Mucosa of descending colon (tissue), 3 donors: ENCODE results near the gene OLFML1. TPM values are rescaled to one million over a fixed set of nuclear protein-coding genes. Genes with fewer than 3 reads are reported as not detected.

Source experiments
- ATAC-seq: fragments of 200-7000 bp; cut with Tn5 transposase; one replicate; pipeline ENCODE4 v1.9.1; 2020; ENCODE audit warnings: mild to moderate bottlenecking, moderate library complexity
- DNase-seq, 3 donors: peaks; one replicate each; pipeline ENCODE4 v3.0.0-alpha.2; 2020
- H3K36me3 ChIP-seq: fragments of 200-600 bp; one replicate; pipeline ENCODE4 v1.8.0; 2021; ENCODE audit warnings: low read depth, mild to moderate bottlenecking
- H3K4me1 ChIP-seq: fragments of 200-600 bp; one replicate; pipeline ENCODE4 v1.8.0; 2021; ENCODE audit warnings: low read depth, mild to moderate bottlenecking
- H3K4me3 ChIP-seq: fragments of 200-600 bp; one replicate; pipeline ENCODE4 v1.8.0; 2021; ENCODE audit warnings: mild to moderate bottlenecking
- H3K9me3 ChIP-seq: fragments of 200-600 bp; one replicate; pipeline ENCODE4 v1.8.0; 2021; ENCODE audit warnings: mild to moderate bottlenecking
- intact Hi-C, 2 donors: fragments of 100-400 bp; cut with DNase I in 1 of 2; cut with micrococcal nuclease in 1 of 2; formaldehyde crosslinking; loops; one replicate each; pipeline versions ENCODE4 v1.11.0 to v1.11.1; 2022; cut with DNase I, micrococcal nuclease
- total RNA-seq, 3 donors: library from RNA; stranded (reverse); fragmentation: NEBNext Ultra II Directional in 2 of 3; extraction: Animal tissue kit (Norgen Biotek cat#: 25700) in 2 of 3; gene quantifications; one replicate each; pipeline versions ENCODE4 v1.2.1 to v1.2.4, GENCODE V29; 2021 to 2023
- TF ChIP-seq, protein P1 (sequence below): fragments of 200-600 bp; IDR thresholded peaks from one replicate; pipeline ENCODE4 v1.8.0; 2022; ENCODE audit warnings: antibody characterized with exemption, mild to moderate bottlenecking
- donor health status: DM: no; HTN: no; CAD: no; lungs with moderate emphysema.
- donor health status: DM: no; HTN: no; CAD: no.
- donor health status: DM: no; HTN: yes; CAD: no.

OLFML1 gene
- total RNA-seq, 3 donors from 2014 or later = 2.1 to 11.2 (median 5.2) TPM

- intact Hi-C loops = no loop called here
- no peaks in the 10 kb centered on the region for H3K36me3 ChIP-seq
- TF ChIP-seq, protein P1, sequence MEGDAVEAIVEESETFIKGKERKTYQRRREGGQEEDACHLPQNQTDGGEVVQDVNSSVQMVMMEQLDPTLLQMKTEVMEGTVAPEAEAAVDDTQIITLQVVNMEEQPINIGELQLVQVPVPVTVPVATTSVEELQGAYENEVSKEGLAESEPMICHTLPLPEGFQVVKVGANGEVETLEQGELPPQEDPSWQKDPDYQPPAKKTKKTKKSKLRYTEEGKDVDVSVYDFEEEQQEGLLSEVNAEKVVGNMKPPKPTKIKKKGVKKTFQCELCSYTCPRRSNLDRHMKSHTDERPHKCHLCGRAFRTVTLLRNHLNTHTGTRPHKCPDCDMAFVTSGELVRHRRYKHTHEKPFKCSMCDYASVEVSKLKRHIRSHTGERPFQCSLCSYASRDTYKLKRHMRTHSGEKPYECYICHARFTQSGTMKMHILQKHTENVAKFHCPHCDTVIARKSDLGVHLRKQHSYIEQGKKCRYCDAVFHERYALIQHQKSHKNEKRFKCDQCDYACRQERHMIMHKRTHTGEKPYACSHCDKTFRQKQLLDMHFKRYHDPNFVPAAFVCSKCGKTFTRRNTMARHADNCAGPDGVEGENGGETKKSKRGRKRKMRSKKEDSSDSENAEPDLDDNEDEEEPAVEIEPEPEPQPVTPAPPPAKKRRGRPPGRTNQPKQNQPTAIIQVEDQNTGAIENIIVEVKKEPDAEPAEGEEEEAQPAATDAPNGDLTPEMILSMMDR = peak; percentile 25
- ATAC-seq = peak; percentile 89
- H3K4me3 ChIP-seq = no peak overlapping the region
- no peaks in the 10 kb centered on the region for H3K9me3 ChIP-seq
- peak in 2 of 3 donors; percentile 36 to 60 for DNase-seq
- no peaks in the 10 kb centered on the region for H3K4me1 ChIP-seq
Observed at GRCh38 chr11:7536100-7536499, 50.8 kb downstream of the OLFML1 start.

- no peaks in the 10 kb centered on the region for H3K4me1 ChIP-seq
- ATAC-seq = no peak
- TF ChIP-seq, protein P1 = no peak
- H3K4me3 ChIP-seq = no peak overlapping the region
- no peaks in the 10 kb centered on the region for H3K36me3 ChIP-seq
- DNase-seq = no peak
- no peaks in the 10 kb centered on the region for H3K9me3 ChIP-seq
- intact Hi-C loops = no loop called here
Observed at GRCh38 chr11:7537265-7537664, 52.0 kb downstream of the OLFML1 start.

DNA sequence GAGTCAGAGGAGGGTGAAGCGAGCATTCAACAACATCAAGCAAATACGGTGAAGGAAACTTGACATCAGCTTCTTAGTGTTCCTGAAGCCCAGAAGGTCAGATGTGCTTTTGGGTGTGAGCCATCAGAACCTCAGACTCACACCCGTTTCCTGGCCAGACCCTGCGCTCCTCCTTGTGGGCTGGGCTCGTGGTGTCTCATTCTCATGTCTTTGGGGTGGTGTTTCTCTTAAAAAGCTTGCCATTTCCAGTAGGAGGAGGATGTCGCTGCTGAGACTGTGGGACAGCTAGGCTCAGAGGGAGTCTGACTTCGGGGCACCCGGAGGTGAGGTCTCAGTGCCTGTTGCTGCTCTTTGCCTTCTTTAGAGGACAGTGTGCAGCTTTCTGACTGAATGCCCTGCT, 52.7 kb downstream of the OLFML1 start:
- ATAC-seq (peak; percentile 5), DNase-seq (peak in 1 of 3 donors; percentile 38)
- TF ChIP-seq, protein P1 = no peak
- Histone ChIP-seq H3K9me3 (no peaks in the 10 kb centered on the region), H3K36me3 (no peaks in the 10 kb centered on the region), H3K4me1 (no peaks in the 10 kb centered on the region), H3K4me3 (no peak overlapping the region)
- intact Hi-C loops = no loop called here

GRCh38 chr11:7538466-7539454, 53.5 kb downstream of the OLFML1 start:
- ATAC-seq (peak; percentile 35), DNase-seq (no peak)
- no peaks in the 10 kb centered on the region for H3K9me3 ChIP-seq
- TF ChIP-seq, protein P1 = no peak
- H3K4me3 ChIP-seq = no peak overlapping the region
- no peaks in the 10 kb centered on the region for H3K4me1 ChIP-seq
- H3K36me3 ChIP-seq = no peaks in the 10 kb centered on the region
- intact Hi-C loops = no loop called here

DNA sequence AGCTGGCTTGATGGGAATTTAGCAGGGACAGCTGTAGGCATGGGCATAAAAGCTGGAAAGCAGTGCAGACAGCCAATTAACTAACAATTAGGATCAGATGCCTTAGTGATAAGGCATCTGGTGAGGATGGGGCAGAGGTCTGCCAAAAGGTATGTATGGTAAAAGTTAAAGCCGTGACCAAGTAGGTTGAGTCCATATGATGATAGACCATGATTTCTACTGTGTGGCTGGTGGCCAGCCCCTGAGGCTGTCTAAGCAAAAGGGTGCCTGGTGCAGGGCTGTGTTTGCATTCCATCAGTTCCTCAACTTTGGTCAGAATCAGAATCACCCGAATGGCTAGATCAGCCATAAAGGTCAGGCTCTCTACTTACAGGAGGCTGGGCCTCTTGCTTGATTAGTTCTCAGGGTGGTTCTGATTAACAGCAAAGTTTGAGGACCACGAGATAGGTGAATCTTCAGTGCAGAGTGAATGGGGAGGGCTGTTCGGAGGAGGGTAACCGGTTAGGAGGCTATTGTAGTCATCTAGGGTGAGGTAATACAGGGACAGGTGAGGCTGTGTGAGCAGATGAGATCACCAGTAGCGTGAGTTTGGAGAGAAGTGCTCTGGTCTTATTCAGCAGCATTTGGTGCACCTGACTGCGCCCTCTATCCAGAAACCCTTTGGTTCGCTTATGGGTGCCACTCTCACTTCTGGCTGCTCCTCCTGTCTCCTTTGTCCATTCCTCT, 55.7 kb downstream of the OLFML1 start:
- Histone ChIP-seq H3K9me3 (no peaks in the 10 kb centered on the region), H3K4me3 (no peak overlapping the region), H3K36me3 (no peaks in the 10 kb centered on the region), H3K4me1 (no peaks in the 10 kb centered on the region)
- DNase-seq (no peak), ATAC-seq (no peak)
- intact Hi-C loops = no loop called here
- TF ChIP-seq, protein P1 = no peak
